RWPE2 (cell line): ENCODE data around the gene ASIC1.

Experiments
- ATAC-seq: fragments of 200-7000 bp; cut with Tn5 transposase; 3 replicates; pipeline ENCODE4 v1.9.1; 2021; ENCODE audit warnings: low read depth
- DNase-seq: peaks from one replicate; pipeline ENCODE4 v3.0.0-alpha.2; 2020; ENCODE audit warnings: low spot score
- H3K27ac ChIP-seq: fragments of 450-650 bp; 2 replicates; pipeline ENCODE4 v1.5.1; 2017; ENCODE audit warnings: mild to moderate bottlenecking; ENCODE audit not compliant: poor library complexity, severe bottlenecking
- H3K27me3 ChIP-seq: fragments of 250-450 bp; sonication (Bioruptor Pico); 2 replicates; pipeline ENCODE4 v1.5.1; 2021; ENCODE audit warnings: mild to moderate bottlenecking, moderate library complexity; ENCODE audit not compliant: insufficient read depth, poor library complexity, severe bottlenecking
- H3K36me3 ChIP-seq: fragments of 250-450 bp; sonication (Bioruptor Pico); 2 replicates; pipeline ENCODE4 v1.5.1; 2020; ENCODE audit warnings: low read depth, mild to moderate bottlenecking, moderate library complexity
- H3K4me1 ChIP-seq: fragments of 250-450 bp; sonication (Bioruptor Pico); 2 replicates; pipeline ENCODE4 v1.5.1; 2021; ENCODE audit warnings: mild to moderate bottlenecking, moderate library complexity; ENCODE audit not compliant: insufficient read depth, poor library complexity, severe bottlenecking
- H3K4me3 ChIP-seq: fragments of 250-450 bp; sonication (Bioruptor Pico); 2 replicates; pipeline ENCODE4 v1.5.1; 2021; ENCODE audit warnings: mild to moderate bottlenecking, moderate library complexity; ENCODE audit not compliant: severe bottlenecking
- H3K9me3 ChIP-seq: fragments of 250-450 bp; sonication (Bioruptor Pico); 2 replicates; pipeline ENCODE4 v1.5.1; 2021; ENCODE audit warnings: mild to moderate bottlenecking, moderate library complexity; ENCODE audit not compliant: severe bottlenecking
- CTCF ChIP-seq: fragments of 450-650 bp; IDR thresholded peaks from one replicate; pipeline ENCODE4 v1.5.1; 2017; ENCODE audit warnings: mild to moderate bottlenecking, moderate library complexity; ENCODE audit not compliant: poor library complexity, severe bottlenecking

Gene ASIC1

DNA sequence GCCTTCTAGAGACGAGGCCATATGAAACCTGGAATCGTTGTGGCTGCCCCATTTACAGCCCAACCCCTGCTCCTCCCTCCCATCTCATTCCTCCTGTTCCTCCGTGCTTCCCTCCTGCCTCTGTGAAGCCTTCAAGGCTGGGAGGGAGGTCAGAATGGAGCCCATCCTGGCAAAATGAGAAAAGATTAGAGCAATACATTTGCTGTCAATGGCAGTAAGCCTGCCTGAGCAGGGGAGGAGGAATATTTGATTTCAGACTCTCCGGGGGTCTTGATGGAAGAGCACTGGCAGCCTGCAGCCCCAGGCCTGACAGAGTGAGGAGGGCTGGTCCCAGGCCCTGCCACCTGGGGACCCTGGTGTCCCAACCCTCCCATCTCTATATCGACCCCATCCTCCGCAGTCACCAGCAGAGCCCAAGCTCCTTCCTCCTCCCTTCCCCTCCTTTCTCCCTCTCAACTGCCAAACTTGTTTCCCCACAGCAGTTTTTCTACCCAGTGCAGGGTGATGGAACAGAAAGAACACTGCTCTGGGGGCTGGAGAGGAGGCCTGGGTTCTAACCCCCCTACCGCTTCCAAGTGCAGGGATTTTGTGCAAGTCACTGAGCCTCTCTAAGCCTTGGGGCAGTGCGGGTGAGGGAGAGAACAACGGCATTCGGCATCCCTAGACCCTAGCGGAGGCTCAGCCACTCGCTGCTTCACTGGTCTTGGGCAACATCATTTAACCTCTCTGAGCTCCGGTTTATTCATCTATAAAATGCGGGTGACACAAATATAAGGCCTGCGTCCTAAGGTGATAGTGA lies 16.1 kb upstream of the ASIC1 start:
- no peak for DNase-seq
- no peaks in the 10 kb centered on the region for H3K36me3 ChIP-seq
- no peaks in the 10 kb centered on the region for H3K9me3 ChIP-seq
- no peak for ATAC-seq
- H3K27me3 ChIP-seq: no peaks in the 10 kb centered on the region
- H3K27ac ChIP-seq: no peak overlapping the region
- TF ChIP-seq CTCF: no peak
- no peak overlapping the region for H3K4me3 ChIP-seq
- H3K4me1 ChIP-seq: peaks cover 7% of the 10 kb centered on the region

DNA sequence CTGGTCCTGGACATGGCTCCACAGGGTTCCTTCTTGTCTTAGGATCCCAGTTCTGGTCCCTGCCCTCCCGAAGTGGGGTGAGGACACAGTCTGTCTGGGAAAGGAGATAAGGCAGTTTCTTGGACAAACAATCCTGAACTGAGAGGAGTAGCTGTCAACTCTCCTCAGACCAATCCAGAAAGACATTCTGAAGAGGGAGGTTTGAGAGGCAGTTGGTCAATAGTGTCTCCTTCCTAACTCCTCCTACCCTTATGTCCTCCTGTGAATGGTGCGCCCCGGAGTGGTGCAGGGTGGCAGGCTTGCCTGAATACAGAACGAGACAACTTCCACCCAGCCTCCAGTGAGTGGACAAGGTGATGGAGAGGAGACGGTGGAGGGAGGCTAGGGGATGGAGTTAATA lies 15.4 kb upstream of the ASIC1 start:
- Histone ChIP-seq H3K9me3 (no peaks in the 10 kb centered on the region), H3K27ac (no peak overlapping the region), H3K36me3 (no peaks in the 10 kb centered on the region), H3K4me3 (no peak overlapping the region), H3K4me1 (peaks cover 7% of the 10 kb centered on the region), H3K27me3 (no peaks in the 10 kb centered on the region)
- ATAC-seq: no peak
- no peak for DNase-seq
- TF ChIP-seq CTCF: no peak

DNA sequence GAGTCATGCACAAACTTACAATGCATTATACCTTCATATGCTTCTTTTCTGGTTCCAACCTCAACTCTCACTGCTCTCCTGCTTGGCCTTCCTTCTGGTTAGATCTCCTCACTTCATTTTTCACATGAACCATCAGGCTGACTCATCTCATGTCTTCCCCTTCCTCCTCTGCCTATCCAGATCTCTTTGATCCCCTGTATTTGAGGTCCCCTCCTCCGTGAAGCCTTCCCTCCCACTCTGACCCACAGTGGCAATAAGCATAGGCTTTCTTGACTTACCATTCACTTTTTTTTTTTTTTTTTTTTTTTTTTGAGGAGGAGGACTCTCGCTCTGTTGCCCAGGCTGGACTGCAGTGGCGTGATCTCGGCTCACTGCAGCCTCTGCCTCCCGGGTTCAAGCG lies 14.7 kb upstream of the ASIC1 start:
- H3K27me3 ChIP-seq: no peaks in the 10 kb centered on the region
- ATAC-seq (no peak), DNase-seq (no peak)
- peaks cover 7% of the 10 kb centered on the region for H3K4me1 ChIP-seq
- H3K4me3 ChIP-seq: no peak overlapping the region
- H3K36me3 ChIP-seq: no peaks in the 10 kb centered on the region
- TF ChIP-seq CTCF: no peak
- no peaks in the 10 kb centered on the region for H3K9me3 ChIP-seq
- no peak overlapping the region for H3K27ac ChIP-seq

GRCh38 chr12:50043308-50043707 lies 14.1 kb upstream of the ASIC1 start:
- ATAC-seq: no peak
- Histone ChIP-seq H3K27ac (no peak overlapping the region), H3K27me3 (no peaks in the 10 kb centered on the region), H3K4me3 (no peak overlapping the region), H3K36me3 (no peaks in the 10 kb centered on the region), H3K9me3 (no peaks in the 10 kb centered on the region), H3K4me1 (peaks cover 7% of the 10 kb centered on the region)
- TF ChIP-seq CTCF: no peak
- no peak for DNase-seq

GRCh38 chr12:50043854-50044253 lies 13.5 kb upstream of the ASIC1 start:
- DNase-seq (no peak), ATAC-seq (no peak)
- H3K36me3 ChIP-seq: no peaks in the 10 kb centered on the region
- no peak overlapping the region for H3K4me3 ChIP-seq
- no peaks in the 10 kb centered on the region for H3K9me3 ChIP-seq
- H3K27me3 ChIP-seq: no peaks in the 10 kb centered on the region
- H3K27ac ChIP-seq: no peak overlapping the region
- H3K4me1 ChIP-seq: peaks cover 5% of the 10 kb centered on the region
- no peak for TF ChIP-seq CTCF
